NK-92 treated with Interleukin-12 subunit alpha and Interleukin-12 subunit beta, amount 100 ng/mL, for 24 hours (cell line): ENCODE data around the gene CHMP2A.
"Not testable (repeated sequence)": the region's sequence is repeated elsewhere in the genome, so short reads cannot be mapped to it uniquely, and the experiment has no call there.

ENCODE experiments used
- DNase-seq: peaks from one replicate; lab custom pipeline; 2025; lab: John Stamatoyannopoulos, UW

CHMP2A gene

GRCh38 chr19:58511353-58512208 lies 43.3 kb downstream of the CHMP2A start, which contains the start of gene SLC27A5:
SLC27A5 (minus strand) TSS chr19:58511992; CDS start chr19:58511955, 37 bp downstream.
- DNase-seq = no peak

- DNase-seq = no peak
These were observed 44.6 kb downstream of the CHMP2A start for GRCh38 chr19:58510084-58510862.

GRCh38 chr19:58509731-58510083 lies 45.2 kb downstream of the CHMP2A start:
- DNase-seq = no peak

GRCh38 chr19:58507602-58508223 lies 47.2 kb downstream of the CHMP2A start:
- DNase-seq = not testable (repeated sequence)
